ENCODE measurements around the gene IFI30. TPM values are rescaled to one million over a fixed set of nuclear protein-coding genes. Genes with fewer than 3 reads are reported as not detected.
A peak's percentile ranks its signal among the peaks of the same experiment; 100 is the strongest.

IFI30 gene
- 236 TPM for total RNA-seq
- long read RNA-seq, transcript IFI30-201 (7 exons, 1,134 nt) = major isoform, 322 of 329 reads
- long read RNA-seq, partial matches to known transcripts = 0 of 329 reads
- long read RNA-seq, other reads (novel, unspliced or antisense) = 5 of 329 reads

GRCh38 chr19:18173572-18174288 is at the start of gene IFI30:
TSS of gene IFI30 (plus strand) at chr19:18173813. CDS start at chr19:18173842, 29 bp downstream.
- peak; percentile 94 for DNase-seq (ENCODE audit: low spot score)

GRCh38 chr19:18123819-18124218 is 49.8 kb upstream of the IFI30 start:
- no peak for DNase-seq (ENCODE audit: low spot score)

GRCh38 chr19:18126097-18126496 is 47.5 kb upstream of the IFI30 start:
- DNase-seq (ENCODE audit: low spot score) = no peak

- DNase-seq (ENCODE audit: low spot score) = no peak
Measured at GRCh38 chr19:18128044-18128443, 45.6 kb upstream of the IFI30 start.

GRCh38 chr19:18128805-18129204 is 44.8 kb upstream of the IFI30 start:
- DNase-seq (ENCODE audit: low spot score) = no peak

- no peak for DNase-seq (ENCODE audit: low spot score)
Measured at GRCh38 chr19:18130523-18131242, 42.9 kb upstream of the IFI30 start.

DNA sequence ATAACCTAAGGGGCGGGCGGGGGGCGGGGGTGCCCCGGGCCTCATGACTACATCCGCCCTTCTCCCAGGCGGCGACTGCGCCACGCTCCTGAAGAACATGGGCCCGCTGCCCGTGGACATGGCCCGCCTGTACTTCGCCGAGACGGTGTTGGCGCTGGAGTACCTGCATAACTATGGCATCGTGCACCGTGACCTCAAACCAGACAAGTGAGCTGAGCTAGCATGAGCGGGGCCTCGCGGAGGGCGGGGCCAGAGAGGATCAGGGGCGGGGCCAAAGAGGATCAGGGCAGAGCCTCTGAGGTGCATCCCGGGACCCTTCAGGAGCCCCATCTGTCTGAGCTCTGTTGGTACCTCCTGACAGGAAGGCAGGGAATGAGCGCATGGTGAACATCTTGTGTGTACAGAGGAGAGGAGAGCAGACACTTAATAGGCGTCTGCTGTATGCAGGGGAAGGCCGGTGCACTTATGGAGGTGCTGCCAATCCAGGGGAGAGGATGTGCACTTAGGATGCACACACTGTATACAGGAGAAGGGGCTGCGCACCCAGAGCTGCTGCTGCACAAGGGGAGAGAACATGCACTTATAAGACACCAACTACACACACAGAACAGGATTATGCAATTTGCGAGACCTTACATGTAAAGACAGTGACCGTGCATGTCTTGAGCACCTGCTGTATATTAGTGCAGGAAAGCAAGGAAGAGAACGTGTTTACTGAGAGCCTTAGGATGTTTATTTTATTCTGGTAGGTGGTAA is 41.6 kb upstream of the IFI30 start:
- DNase-seq (ENCODE audit: low spot score) = no peak

- no peak for DNase-seq (ENCODE audit: low spot score)
Measured at GRCh38 chr19:18135712-18136584, 37.7 kb upstream of the IFI30 start.

- DNase-seq (ENCODE audit: low spot score) = no peak
Measured at GRCh38 chr19:18137242-18137641, 36.4 kb upstream of the IFI30 start.

DNA sequence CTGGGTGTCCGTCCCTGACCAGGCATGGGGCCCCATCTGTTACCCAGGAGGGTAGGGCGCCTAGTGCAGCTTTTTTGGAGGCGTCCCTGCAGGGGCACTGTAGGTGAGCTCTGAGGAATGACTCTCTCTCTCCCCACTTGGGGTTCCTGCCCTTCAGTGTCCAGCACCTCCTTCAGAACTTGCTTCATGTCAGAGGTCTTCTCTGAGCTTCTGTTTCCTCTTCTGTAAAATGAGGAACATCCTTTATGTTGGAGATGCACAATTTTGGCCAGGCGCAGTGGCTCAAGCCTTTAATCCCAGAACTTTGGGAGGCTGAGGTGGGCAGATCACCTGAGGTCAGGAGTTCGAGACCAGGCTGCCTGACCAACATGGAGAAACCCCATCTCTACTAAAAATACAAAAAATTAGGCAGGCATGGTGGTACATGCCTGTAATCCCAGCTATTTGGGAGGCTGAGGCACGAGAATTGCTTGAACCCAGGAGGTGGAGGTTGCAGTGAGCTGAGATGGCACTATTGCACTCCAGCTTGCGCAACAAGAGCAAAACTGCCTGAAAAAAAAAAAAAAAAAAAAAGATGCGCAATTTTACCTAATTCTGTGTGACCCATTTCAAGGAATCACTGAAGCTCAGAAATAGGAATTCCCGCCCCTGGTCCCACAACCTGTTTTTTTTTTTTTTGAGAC is 35.8 kb upstream of the IFI30 start:
- no peak for DNase-seq (ENCODE audit: low spot score)

GRCh38 chr19:18140473-18140872 is 33.1 kb upstream of the IFI30 start:
- DNase-seq (ENCODE audit: low spot score) = no peak

DNA sequence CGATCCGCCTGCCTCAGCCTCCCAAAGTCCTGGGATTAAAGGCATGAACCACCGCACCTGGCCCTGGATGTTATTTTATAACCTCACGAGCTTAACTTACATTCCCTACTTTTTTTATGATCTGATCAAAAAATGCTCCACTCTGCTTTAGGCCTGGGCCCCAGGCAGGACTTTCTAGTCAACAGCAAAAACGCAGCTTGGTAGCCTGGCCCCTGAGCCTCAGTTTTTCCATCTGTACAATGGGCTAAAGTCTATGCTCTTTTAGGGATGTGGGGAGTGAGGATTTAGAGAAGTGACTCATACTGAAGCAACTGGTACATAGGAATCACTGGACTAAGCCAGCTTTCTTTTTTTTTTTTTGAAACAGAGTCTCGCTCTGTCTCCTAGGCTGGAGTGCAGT is 32.6 kb upstream of the IFI30 start:
- DNase-seq (ENCODE audit: low spot score) = no peak

DNA sequence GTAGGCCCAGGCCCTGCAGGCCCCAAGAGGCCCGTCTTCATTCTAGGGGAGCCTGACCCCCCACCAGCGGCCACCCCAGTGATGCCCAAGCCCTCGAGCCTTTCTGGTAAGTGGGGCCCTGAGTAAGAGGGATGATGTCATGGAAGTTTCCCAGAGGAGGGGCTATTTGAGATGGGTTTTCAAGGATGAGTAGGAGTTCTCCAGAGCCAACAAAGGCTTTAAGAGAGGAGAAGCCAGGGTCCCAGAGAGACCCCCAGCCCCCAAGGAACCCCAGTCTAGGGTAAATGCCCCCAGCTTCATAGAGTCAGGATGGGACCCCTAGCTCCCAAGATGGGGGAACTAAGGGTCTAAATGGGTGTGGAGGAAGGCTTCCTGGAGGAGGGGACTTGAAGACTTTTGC is 29.7 kb upstream of the IFI30 start:
- no peak for DNase-seq (ENCODE audit: low spot score)

- DNase-seq (ENCODE audit: low spot score) = no peak
Measured at GRCh38 chr19:18144361-18144760, 29.3 kb upstream of the IFI30 start.

GRCh38 chr19:18144906-18145305 is 28.7 kb upstream of the IFI30 start:
- DNase-seq (ENCODE audit: low spot score) = no peak

DNA sequence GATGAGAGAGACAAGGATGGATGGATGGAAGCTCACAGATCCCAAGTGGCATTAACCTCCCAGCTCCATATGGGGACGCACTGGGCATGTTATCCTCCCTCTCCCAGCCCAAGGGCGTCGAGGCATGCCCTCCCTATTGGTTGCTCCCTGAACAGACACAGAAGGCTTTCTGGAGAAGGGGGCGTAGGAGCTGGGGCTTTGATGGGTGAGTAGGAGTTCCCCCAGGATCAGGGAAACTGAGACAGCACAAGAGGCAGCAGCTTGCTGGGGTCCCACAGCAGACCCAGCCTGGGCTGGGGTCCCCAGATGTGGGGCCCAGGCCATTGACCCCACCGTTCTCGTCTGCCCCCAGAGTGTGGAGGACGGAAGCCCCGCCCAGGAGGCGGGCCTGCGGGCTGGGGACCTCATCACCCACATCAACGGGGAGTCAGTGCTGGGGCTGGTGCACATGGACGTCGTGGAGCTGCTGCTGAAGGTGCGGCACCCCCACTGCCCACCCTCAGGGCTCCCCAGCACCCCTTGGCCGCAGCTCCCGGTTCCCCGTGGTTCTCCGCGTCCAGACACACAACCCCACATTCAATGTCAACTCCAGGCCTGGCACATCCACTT is 28.1 kb upstream of the IFI30 start:
- DNase-seq (ENCODE audit: low spot score) = no peak

- no peak for DNase-seq (ENCODE audit: low spot score)
Measured at GRCh38 chr19:18147396-18147795, 26.2 kb upstream of the IFI30 start.

DNA sequence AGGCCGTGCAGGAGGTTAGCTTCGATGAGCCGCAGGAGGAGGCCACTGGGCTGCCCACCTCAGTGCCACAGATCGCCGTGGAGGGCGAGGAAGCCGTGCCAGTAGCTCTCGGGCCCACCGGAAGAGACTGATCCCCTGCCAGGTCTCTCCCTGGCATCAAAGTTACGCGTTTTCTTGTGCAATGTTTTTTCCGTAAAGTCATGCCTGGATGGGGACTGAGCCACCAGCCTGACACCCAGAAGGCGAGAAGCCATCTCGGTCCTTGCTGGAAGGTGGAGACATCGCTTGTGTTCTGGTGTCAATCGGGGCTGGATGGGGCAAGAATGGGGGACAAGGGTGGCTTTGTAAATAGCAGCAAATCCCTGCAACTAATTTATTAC is 24.0 kb upstream of the IFI30 start:
- no peak for DNase-seq (ENCODE audit: low spot score)

GRCh38 chr19:18150776-18151624 is 22.6 kb upstream of the IFI30 start:
- no peak for DNase-seq (ENCODE audit: low spot score)

Measured in mesenteric fat pad (tissue), 1 donor.